ENCODE results near the gene KRT12. TPM values are rescaled to one million over a fixed set of nuclear protein-coding genes. Genes with fewer than 3 reads are reported as not detected.

The KRT12 gene
- total and polyA plus RNA-seq, 8 donors, result not detected

DNA sequence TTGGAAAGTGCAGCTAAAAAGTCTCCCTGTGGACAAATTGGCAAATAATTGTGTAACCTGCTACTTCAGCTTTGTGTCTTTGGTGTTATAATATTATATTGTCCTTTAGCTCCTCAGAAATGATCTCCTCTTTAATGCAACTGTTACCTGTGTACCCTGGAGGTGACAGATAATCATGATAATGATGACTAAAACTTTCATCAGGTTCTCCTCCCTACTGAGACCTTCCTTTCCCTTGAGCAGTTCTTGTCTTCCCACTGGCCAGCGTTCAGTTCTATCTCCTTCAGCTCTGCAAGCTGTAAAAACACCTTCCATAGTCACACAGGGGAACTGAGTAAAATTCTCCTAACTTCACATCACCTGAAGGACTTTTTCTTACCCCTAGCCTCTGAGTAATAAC, 14.7 kb downstream of the KRT12 start:
- DNase-seq, result no peak
- FAIRE-seq, result no peak
- ATAC-seq, result no peak
- intact Hi-C loops (cut with DNase I), result no loop called here
- H3K4me3 ChIP-seq, result no peak overlapping the region
- H3K9me3 ChIP-seq, result no peaks in the 10 kb centered on the region
- H3K27me3 ChIP-seq, result peaks cover 0 to 21% (median 0%) of the 10 kb centered on the region in 4 donors
- no peak overlapping the region for H3K27ac ChIP-seq
- no peaks in the 10 kb centered on the region for H3K36me3 ChIP-seq
- TF ChIP-seq, protein P1, sequence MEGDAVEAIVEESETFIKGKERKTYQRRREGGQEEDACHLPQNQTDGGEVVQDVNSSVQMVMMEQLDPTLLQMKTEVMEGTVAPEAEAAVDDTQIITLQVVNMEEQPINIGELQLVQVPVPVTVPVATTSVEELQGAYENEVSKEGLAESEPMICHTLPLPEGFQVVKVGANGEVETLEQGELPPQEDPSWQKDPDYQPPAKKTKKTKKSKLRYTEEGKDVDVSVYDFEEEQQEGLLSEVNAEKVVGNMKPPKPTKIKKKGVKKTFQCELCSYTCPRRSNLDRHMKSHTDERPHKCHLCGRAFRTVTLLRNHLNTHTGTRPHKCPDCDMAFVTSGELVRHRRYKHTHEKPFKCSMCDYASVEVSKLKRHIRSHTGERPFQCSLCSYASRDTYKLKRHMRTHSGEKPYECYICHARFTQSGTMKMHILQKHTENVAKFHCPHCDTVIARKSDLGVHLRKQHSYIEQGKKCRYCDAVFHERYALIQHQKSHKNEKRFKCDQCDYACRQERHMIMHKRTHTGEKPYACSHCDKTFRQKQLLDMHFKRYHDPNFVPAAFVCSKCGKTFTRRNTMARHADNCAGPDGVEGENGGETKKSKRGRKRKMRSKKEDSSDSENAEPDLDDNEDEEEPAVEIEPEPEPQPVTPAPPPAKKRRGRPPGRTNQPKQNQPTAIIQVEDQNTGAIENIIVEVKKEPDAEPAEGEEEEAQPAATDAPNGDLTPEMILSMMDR (IDR thresholded peaks at IDR 0.05), result no peak
- no peaks in the 10 kb centered on the region for H3K4me1 ChIP-seq
- WGBS, 2 donors, result 38 to 55% methylated on average over 1 of the region's 1 CpG

DNA sequence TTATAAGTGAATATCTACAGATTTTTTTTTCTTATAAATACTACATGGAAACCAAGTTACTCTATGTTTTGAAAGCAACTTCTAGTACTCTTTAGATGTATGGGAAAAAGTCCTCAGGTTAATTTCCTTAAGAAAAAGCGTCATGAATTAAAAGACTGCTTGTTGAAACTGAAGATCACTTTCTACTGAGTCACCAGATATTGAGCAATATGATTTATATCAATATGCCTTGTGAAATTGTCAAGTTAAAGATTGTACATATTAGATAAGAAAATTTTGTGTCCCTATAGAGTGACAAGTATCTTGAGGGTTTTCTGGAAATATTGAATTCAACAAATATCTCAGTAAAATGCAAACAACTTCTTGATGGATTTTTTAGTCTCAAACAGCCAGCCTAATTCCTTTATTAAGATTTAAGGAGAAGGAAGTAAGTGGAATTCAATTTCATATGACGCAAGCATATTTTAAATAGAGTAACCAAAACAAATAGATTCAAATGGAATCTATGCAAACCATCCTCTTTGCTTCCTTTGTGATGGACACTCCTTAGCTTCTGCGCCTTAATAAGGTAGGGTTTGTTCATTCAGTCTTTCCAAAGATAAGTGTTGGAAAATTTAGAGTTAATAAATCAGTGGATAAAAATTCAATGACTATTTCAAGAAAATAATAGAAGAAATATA, 16.6 kb downstream of the KRT12 start:
- no peak overlapping the region for H3K27ac ChIP-seq
- no peaks in the 10 kb centered on the region for H3K36me3 ChIP-seq
- H3K27me3 ChIP-seq, result peaks cover 0 to 21% (median 0%) of the 10 kb centered on the region in 4 donors
- TF ChIP-seq, protein P1 (IDR thresholded peaks at IDR 0.05), result no peak
- FAIRE-seq (no peak), ATAC-seq (no peak), DNase-seq (no peak)
- WGBS, 2 donors, result 77 to 92% methylated on average over 3 of the region's 3 CpGs
- intact Hi-C loops (cut with DNase I), result no loop called here
- H3K4me3 ChIP-seq, result no peak overlapping the region
- no peaks in the 10 kb centered on the region for H3K4me1 ChIP-seq
- no peaks in the 10 kb centered on the region for H3K9me3 ChIP-seq

DNA sequence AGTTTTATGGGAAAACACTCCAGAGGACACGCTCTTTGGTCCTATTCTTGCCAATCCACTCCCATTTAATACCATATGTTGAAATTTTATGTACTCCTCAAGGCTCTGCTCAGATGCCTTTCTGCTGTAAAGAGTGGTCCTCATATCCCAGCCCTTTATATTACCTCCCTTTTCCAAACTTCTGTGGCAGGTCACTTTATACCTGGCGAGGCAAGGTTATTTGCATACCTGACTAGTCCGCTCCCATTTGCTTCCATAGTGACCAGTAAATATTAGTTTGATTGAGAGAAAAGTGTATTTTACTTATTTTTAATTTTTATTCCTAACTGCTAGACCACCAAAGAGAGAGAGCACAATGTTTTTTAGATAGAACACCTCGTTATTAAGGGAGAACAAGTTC, 17.3 kb downstream of the KRT12 start:
- Histone ChIP-seq H3K4me1 (no peaks in the 10 kb centered on the region), H3K9me3 (no peaks in the 10 kb centered on the region), H3K4me3 (no peak overlapping the region), H3K27ac (no peak overlapping the region), H3K27me3 (peaks cover 0 to 21% (median 0%) of the 10 kb centered on the region in 4 donors), H3K36me3 (no peaks in the 10 kb centered on the region)
- 72 to 79% methylated on average over 4 of the region's 4 CpGs for WGBS, 2 donors
- TF ChIP-seq, protein P1 (IDR thresholded peaks at IDR 0.05), result no peak
- FAIRE-seq (no peak), ATAC-seq (no peak), DNase-seq (no peak)
- intact Hi-C loops (cut with DNase I), result no loop called here

DNA sequence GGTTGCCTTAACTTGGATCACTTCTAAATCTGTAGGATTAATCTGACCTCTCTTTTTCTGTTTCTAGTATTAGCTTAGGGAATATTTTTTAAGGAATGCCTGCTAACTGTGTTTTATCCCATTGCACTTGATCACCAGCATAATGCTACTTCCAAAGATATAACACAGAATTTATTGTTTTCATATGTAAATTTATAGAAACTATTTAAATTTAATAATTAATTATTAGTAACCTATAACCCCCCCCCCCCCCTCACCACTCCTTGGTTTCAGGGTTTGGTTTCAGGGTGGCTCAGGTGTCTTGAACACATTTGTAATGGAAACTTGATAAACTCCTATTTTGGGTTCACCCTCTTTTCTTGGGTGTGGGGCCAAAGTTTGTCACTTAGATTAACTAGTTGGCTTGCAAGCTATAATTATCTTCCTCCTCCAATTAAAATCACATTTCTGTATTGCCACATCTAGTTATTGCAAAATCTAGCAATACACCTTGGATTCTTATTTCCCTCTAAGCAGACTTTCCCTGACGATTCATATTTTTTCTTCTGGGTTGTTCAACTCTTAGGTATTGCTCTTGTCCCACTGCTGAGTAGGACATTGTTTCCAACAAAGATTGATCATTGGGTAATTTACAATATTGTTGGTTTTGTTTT, 18.3 kb downstream of the KRT12 start:
- no peaks in the 10 kb centered on the region for H3K9me3 ChIP-seq
- TF ChIP-seq, protein P1 (IDR thresholded peaks at IDR 0.05), result no peak
- intact Hi-C loops (cut with DNase I), result no loop called here
- FAIRE-seq (no peak), ATAC-seq (no peak), DNase-seq (no peak)
- no peak overlapping the region for H3K27ac ChIP-seq
- 39 to 71% methylated on average over 1 of the region's 1 CpG for WGBS, 2 donors
- no peaks in the 10 kb centered on the region for H3K36me3 ChIP-seq
- H3K4me3 ChIP-seq, result no peak overlapping the region
- no peaks in the 10 kb centered on the region for H3K4me1 ChIP-seq
- peaks cover 0 to 12% (median 0%) of the 10 kb centered on the region in 4 donors for H3K27me3 ChIP-seq
